Activated CD8-positive, alpha-beta memory T cell treated with anti-CD3 and anti-CD28 coated beads, Interleukin-2, amount 50 U/mL, for 48 hours (primary cell): ENCODE data around the gene PCYT2.
"Not testable (repeated sequence)": the region's sequence is repeated elsewhere in the genome, so short reads cannot be mapped to it uniquely, and the experiment has no call there.

Source experiments
- DNase-seq: peaks from one replicate; pipeline ENCODE4 v3.0.0-alpha.2; 2020

PCYT2 gene

DNA sequence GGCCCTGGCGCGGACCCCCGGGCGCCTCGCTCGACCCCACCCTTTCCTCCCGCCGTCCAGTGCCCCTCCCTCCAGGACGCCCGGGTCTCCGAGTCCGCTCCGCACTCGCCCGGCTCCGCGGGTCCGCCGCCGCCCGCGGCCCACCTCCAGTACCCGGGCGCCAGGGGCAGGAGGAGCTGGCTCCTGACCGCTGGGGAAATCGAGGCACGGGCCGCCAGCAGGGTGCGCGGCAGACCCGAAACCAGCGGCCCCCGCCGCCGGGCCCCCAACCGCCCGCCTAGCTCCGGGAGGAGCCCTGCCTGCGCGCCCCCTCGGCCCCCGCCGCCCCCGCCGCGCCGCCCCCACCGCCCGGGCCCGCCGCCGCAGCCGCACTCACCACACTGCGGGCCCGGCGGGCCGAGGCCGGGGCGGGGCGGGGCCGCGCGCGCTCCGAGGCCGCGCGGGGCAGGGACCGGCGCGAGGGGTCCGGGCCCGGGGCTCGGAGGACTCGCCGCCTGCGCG is 16.0 kb upstream of the PCYT2 start:
- DNase-seq = peak; percentile 70

DNA sequence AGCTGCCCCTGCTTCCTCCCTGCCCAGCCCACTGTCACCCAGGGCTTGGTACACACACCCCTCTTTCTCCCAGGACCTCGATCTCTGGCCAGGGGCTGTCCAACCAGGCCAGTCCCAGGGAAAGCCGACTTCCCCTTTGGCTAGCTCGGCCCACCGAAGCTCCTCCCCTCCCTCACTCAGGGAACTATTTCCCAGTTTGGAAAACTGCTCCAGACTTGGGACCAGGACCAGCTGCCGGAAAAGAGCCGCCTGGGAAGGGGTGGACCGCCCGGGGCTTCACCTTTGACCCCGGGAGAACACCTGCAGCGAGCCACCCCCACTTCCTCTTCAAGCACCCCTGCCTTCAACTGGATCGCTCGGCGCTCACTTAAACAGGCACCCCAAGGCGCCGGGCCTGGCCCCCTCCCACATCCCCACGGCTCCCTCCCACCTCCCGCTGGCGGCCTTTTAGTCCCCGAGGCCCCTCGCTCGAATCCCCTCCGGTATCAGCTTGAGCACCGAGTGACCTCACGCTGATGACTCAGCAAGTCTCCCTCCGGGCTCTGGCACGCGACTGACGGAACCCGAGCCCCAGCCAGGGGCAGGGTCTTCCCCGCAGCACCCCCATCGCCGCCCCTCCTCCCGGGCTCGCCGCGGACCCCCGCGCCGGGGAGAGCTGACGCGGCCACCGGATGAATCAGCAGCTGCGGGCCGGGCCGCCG is 15.4 kb upstream of the PCYT2 start:
- peak; percentile 81 for DNase-seq

DNA sequence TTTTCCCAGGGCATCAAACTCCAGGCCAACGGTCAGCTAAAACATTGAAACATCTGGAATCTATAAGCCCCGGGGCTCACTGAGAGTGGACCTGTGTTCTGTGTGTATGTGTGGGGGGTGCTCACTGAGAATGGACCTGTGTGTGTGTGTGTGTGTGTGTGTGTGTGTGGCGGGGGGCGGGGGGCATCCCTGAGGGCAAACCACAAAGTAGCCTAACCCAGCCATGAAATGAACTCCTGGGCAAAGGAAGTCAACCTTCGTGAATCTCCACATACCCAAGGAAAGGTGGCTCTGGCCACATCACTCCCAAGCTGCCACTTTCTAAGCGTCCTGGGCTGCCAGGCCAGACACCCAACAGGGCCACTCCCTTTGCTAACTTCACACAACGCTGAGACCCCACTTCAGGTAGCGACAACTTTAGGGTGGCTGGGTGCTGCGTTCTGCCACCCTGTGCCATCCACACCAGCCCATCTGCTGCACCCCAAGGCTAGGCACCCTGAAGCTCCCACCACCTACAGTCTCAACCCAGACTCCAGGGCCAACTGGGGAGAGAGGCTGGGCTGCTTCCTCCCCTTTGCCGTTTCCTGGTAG is 14.8 kb upstream of the PCYT2 start:
- no peak for DNase-seq

DNA sequence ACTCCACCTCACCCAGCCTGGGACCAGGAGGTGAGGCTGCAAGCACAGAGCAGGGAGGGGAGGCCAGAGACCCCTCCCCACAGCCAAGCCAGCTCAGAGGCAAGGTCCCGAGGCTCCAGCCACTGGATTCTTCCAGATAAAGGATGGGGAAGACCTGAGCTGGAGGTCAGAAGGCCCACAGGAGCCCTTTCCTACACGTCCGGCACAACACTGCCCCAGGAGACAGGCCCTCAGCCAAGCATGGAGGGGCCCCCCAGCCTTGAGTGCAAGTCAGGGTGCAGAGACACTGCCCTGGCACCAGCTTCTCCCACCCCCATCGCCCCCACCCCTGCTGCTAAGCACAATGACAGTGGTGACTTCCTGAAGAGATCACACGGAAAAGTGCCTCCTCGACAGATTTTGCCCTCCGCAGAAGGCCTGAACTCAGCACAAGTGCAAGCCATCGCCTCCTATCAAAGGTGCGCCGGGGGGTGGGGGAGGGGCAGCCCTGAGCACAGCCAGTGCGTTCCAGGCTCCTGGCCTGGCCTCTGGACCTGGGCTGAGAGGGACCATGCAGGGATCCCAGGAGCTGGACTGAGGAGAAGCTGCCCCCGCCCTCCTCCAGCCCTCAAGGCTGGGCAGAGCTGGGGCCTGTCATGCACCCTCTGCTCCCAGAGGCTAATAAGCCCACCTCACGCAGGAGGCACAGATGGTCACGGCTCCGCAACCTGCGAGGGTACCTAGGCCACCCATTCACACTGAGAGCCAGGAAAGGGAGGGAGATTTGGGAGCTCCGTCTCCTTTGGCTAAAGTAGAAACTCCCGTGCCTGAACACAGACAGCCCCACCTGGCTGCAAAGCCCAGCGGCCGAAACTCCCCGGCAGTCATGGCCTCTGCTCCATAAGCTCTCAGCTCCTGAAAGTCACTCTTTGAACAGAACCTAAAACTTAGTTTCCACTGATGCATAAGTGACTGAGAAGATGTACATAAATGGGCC is 13.6 kb upstream of the PCYT2 start:
- DNase-seq = no peak

DNA sequence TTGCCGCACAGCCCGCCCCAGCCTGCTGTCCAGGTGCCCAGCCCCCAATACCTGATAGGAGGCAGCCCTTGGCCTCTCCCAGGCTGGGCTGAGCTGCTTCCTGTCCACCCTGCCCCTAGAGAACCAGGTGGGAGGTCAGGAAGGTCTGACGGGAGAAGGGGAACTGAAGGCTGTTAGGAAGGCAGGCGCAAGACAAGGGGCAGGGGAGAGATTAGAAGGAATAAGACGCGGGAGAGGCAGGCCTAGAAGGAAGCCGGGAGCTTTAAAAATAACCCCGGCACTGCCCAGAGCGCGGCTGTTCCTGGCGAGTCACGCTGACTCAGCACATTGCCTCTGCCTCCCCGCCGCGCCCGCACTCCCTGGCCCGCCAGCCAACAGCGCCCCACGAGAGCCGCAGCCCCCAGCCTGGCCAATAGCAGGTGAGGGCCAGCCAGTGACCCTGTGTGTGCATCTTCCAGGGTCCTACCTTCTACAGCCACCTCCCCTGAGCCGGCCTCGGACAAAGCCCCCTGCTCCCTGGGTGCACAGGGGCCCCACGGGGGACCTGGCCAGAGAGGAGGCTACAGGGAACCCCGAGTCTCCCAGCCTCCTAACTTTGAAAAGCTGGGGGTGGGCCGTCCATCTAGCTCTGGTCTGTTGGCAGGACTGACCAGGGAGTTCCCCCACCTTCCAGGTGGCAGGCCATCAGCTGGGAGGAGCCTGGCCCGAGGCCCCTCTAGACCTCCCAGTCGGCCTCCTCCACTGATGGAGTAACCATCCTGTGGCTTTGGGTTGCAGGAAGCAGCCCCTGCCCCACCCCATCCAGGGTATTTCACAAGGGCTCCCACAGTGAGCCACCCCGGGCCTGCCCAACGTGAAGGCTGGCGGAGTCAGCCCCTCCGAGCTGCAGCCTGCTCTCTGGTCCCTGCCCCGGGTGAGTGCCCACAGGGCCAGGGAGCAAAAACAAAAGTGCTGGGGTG is 12.4 kb upstream of the PCYT2 start:
- no peak for DNase-seq

DNA sequence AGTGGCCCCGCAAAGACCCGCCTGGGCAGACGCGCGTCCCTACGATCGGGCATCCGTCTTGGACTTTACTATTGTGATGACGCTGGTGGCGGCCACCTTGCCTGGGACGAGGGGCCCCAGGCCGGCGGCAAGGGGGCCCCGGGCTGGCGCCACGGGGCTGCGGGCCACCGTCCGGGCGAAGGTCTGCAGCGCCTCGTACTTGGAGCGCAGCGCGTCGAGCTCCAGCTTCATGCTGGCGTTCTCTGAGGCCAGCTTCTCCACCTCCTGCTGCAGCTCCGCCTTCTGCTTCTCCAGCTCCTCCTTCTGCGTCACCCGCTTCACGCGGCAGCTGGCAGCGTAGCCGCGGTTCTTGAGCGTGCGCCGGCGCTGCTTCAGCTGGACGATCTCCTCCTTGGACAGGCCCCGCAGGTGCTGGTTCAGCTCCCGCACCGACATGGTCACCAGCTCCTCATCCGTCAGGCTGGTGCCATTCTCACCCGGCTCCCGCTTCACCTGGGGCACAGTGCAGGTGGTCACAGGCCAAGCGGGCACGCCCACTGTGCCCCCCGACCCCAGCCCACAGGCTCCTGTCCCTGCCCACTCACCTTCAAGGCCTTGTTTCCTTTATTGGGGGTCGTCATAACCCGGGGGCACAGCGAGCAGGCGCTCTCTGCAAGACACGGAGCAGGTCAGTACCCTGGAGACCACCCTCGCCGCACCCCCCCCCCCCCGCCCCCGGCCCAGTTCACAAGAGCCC is 11.5 kb upstream of the PCYT2 start:
- no peak for DNase-seq

DNA sequence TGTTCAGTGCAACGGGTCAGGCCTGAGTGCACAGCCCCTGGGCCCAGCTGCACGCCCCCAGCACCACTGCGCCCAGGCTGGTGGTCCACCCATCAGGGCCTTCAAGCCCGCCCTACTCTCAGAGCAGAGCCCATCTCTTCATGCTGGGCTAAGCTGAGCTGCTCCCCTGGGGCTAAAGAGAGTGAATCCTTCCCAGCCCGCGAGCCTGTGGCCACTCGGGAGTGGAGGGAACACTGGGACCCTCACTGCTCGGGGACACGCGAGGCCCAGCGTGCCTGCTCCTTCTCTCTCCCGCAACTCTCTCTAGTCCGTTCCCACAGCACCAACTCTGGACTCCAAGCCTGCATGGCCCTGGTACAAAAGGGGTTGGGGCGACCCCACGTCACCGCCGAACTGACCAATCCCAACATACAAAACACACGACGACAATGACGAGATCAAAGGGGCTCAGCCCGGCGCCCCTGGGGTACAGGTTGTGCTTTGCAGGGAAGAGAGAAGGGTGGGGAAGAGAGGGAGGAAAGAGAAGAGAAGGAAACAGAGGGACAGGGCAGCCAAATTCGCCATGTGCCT is 10.9 kb upstream of the PCYT2 start:
- DNase-seq = no peak

DNA sequence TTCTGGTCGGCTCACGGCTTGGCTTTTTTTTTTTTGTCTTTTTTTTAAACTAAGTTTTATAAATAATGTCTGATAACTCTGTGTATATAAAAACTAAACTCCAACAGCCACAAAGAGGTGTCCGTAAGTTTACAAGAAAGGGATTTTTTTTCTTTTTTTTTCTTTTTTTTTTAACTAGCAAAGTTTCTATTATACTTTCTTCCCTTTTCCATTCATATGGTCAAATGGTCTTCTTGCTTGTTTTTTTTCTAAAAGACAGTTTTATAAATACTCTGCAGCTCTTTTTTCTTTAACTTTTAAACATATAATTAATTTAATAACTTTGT is 10.3 kb upstream of the PCYT2 start:
- DNase-seq = no peak

DNA sequence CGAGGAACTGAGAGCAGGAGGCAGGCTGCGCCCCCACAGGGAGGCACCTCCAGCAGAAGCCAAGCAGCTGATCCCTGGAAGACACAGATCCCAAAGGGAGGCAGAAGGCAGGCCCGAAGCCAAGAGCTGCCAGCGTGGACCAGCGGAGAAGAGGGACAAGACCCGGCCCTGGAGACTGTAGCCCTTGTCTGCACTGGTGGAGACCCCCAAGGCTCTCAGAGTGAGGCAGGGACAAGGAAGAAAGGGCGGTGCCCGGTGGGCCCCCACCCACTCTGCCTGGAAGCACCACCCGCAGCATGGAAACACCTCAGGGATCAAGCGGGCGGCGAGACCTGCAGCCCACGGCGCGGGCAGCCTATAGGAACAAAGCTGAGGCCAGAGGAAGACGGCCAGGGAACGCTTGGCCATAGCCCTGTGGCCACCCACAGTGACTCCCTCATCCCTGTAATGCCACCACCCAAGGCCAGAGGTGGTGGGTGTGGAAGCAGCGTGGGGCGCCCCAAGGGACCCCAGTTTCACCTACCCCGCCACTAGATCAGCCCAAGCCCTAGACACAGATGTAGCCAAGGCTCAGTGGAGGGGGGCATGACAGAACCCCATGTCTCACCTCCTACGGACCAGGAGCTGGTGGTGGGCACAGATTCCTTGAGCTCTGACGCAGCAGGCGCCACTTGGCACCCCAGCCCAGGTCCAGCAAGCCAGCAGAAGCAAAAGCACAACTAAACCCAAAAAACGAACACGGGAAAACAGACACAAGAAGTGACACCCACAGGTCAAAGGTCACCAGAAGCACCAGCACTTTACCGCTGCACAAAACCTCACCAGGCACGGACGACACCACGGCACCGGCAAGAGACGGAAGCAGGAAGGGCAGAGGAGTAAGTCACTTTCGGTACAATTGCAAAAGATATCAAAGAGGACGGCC is 9.7 kb upstream of the PCYT2 start:
- no peak for DNase-seq

DNA sequence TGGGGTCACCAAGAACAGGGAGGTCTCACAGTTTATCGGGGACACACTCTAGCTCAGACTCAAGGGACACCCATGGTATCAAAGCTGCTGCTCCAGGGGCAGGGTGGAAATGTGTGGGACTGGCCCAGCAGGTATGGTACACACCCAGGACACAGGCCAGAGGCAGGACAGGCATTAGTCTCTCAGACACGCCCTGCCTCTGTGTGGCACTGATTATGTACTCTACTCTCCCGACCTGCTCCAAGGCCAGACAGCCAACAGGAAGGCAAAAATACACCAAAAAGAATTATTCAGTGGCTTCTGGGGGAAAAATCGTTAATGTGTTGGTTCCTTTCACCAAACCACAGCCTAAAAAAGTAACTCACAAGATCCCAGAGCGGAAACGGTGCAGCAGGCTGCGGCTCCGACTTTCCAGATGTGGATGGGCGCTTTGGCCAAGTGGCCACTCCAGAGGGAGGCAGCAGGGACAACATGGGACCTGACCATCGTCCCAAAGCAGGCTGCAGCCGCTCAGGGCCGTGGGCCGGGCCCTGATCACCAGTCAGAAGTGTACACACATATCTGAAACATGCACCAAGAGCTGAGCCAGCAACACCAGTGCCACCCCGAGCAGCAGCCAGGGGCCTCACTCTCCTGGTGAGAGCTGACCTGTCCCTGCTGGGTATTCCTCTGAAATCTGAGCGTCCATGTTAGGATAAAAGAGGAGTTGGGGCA is 7.8 kb upstream of the PCYT2 start:
- DNase-seq = no peak

DNA sequence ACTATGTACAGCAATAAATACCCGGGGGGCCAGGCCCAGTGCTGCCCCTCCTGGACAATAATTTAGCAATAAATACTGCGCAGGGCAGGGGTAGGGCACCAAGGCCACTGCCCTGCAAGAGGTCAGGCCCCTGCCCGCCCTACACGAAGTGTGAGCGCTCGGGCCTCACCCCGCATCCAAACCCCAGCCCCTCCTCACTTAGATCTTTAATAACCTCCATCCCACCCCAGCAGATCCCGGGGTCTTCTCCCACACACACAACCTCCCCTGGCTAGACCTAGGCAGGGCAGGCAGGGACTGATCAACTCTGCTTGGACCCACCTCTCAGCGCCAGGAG is 7.1 kb upstream of the PCYT2 start:
- not testable (repeated sequence) for DNase-seq

DNA sequence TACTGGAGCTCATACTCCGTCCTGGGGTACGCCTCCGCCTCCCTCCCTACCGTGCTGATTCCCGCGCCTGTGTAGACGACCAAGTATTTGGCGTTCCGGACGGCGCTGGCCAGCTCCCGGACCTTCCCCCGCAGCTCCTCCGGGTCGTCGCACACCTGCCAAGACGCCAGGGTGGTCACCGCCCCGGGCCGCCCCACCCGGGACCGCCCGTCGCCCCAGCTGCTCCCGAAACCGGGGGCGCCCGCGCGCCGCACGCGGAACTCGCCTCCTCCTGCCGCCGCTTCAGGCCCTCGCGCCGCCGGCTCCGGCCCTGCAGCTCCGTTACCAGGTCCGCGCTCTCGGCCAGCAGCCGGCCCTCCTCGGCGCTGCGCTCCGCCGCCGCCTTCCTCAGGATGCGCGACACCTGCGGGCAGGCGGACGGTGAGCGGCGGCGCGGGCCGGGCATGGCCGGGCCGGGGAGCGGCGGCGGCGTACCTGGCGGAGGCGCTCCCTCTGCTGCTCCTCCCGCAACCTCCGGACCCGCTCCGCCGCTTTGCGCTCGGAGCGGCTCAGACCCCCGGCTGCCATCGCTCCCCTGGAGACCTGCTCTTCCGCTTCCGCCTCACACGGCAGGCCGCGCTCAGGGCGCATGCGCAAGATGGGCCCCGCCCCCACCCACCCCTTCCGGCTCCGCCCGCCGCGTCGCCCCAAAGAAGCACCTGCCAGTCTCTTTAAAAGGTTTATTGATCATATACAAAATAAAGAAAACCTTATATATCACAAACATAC is 6.5 kb upstream of the PCYT2 start, which contains the start of gene SIRT7:
Gene SIRT7, minus strand, starts transcription at position 612 of the 768 bp plus-strand sequence. Its CDS starts 45 bp downstream, at position 567.
- DNase-seq = peak; percentile 92

DNA sequence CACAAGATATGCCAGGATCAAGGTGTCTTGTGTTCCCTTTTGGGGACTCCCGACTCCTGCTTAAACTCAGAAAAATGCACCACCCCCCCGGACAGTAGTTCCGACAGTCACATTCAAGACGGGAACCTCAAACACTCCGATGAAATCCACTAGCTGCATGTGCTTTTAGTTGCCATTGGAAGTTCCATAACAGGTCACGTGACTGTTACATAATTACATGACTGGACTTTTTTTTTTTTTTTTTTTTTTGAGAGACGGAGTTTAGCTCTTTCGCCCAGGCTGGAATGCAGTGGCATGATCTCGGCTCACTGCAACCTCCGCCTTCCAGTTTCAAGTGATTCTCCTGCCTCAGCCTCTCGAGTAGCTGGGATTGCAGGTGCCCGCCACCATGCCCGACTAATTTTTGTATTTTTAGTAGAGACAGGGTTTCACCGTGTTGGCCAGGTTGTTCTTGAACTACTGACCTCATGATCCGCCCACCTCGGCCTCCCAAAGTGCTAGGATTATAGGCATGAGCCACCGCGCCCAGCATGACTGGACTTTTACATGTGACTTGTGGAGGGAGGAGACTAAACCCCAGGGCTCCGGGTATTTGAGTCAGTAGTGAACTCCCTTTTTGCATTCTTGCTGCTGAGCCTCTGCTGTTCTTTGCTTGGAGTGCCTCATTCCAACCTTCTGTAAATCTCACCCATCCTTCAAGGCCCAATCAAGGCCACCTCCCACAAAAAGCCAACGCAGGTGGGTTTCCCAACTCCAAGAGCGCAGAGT is 5.2 kb upstream of the PCYT2 start:
- no peak for DNase-seq

DNA sequence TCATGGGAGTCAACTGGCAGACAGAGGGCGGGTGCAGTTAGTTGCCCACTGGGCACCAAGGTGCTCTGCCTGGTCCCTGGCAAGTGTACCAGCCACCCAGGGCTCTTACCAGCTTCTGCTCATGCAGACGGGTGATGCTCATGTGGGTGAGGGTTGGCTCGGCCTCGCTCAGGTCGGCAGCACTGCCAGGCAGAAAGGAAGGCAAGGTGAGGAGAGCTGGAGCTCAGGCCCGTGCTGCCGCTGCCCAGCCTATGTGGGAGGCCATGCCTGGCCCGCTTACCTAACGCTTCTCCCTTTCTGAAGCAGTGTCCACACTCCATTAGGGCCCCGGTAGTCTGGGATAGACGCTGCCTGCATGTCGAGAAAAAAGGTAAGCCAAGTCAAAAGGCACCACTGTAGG is 4.1 kb upstream of the PCYT2 start:
- no peak for DNase-seq

DNA sequence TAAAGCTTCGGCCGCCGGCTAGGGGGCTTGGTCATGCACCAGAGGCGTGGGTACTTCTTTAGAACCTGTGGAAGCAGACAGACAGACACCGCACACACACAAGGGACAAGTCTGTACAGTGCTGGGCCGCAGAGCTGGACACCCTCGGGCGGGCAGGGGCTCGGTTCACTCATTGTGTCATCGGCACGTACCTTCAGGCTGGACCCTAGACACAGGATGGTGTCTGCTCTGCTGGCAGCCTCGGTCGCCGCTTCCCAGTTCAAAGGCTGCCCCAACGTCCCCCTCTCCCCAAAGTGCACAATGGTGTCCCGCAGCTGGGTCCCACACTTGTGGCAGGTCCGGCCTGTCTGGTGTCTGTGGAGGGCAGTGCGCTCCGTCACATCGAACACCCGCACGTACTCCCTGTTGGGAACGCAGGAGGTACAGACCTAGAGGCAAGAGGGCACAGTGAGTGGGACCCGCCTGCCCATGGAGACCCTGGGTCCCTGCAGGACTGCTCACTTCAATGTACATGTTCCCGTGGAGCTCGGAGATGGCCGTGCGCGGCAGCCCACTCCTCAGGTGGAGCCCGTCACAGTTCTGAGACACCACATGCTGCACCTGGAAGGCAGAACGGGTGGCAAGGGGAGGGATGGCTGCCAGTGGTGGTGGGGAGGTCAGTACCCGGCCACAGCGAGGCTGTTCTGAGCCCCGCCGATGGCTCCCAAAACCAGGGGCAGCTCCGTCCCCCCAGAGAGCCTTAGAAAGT is 3.1 kb upstream of the PCYT2 start:
- no peak for DNase-seq

DNA sequence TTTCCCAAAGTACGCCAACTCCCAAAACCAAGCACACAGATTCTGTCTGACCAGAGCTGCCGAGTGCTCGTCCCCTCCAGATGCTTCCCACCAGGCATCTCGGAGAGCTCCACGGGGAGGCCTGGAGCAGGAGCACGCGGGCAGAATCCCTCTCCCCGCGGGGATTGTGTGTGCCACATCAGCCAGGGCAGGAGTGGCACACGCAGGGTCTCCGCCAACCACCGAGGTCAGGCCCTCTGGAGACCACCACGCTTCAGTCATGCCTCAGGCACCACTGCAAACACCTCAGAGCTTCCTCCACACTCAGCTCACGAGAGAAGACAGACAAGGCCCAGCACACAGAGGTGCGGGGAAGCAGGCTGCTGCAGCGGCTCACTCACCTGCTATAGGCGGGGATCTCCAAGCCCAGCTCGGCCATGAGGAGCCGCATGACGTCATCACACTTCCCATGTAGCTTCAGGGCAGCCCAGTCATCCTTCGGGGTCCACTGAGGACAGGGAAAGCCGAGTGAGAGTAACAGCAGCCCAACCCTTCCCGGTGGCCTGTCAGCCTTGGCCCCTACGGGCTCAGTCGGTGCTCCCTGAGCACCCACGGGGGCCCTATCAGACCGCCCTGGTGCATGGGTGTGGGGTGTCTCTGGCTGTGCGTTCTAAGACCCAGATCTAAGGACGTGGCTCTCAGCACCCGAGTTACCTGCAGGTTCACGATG is 2.3 kb upstream of the PCYT2 start:
- no peak for DNase-seq
